PFSK-1 (cell line): ENCODE measurements around the gene PDGFD.

Experiments used
- FOXP2 ChIP-seq: optimal IDR thresholded peaks from 2 replicates; pipeline ENCODE3; 2011; ENCODE audit warnings: borderline replicate concordance, control low read depth, inconsistent platforms; ENCODE audit not compliant: insufficient read depth; ENCODE audit errors: extremely low read length, extremely low read depth
- POLR2AphosphoS5 ChIP-seq: IDR thresholded peaks from 2 replicates; pipeline ENCODE4 v1.6.1; 2012; ENCODE audit warnings: low read depth, mild to moderate bottlenecking, control low read depth, low read length, moderate library complexity
- REST ChIP-seq, 2 experiments: IDR thresholded peaks; 2 replicates each; pipeline versions ENCODE4 v1.6.1 to v1.8.0; 2011 to 2012; ENCODE audit warnings: low read depth in 2 of 2, low read length in 2 of 2, control low read depth in 1 of 2, inconsistent platforms in 1 of 2, mild to moderate bottlenecking in 1 of 2, moderate library complexity in 1 of 2; ENCODE audit not compliant: insufficient read depth in 1 of 2
- SIN3A ChIP-seq: IDR thresholded peaks from 2 replicates; pipeline ENCODE4 v1.6.1; 2012; ENCODE audit warnings: mild to moderate bottlenecking, low read length, moderate library complexity, borderline replicate concordance; ENCODE audit not compliant: insufficient read depth
- TAF1 ChIP-seq: IDR thresholded peaks from 2 replicates; pipeline ENCODE4 v1.6.1; 2012; ENCODE audit warnings: low read length, control low read depth, borderline replicate concordance; ENCODE audit not compliant: insufficient read depth

PDGFD gene

GRCh38 chr11:103935219-103935618 lies 228.7 kb downstream of the PDGFD start:
- no peak for TF ChIP-seq FOXP2
- TF ChIP-seq REST (IDR thresholded peaks at IDR 0.05; ENCODE audit: insufficient read depth in 1 of 2, low read depth in 2 of 2, low read length in 2 of 2), result no peak
- no peak for TF ChIP-seq TAF1
- no peak for TF ChIP-seq POLR2AphosphoS5
- TF ChIP-seq SIN3A, result no peak

DNA sequence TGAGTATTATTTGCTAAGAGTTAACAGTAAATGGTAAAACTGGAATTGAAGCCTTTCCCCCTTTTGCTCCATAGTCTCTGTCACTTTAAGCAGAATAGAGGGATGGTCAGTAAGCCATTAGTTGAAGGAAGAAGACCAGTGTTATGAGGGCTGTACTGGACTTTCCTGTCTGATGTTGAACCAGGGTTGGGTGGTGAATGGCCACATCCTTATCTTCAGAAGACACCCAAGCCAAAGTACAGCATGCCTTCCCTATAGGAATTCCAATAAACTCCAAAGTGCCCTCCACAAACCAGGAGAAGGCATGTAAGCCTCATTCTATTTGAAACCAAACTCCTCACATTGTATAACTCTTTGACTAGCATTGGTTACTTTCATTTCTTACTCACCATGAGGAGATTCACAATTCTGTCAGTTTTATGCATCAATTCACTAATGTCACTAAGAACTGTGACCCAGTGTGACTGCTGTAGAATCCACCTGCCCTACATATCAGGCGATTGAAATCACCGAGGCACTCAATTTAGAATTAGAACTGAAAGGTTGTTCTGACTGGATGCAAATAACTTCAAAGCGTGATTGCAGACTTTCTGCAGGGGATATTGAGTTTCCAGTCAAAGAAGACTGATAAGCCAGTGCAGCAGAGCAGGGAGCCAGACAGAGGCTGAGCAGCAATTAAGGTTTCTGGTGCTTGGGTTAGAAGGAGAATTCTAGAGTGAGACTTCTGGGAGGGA lies 234.6 kb downstream of the PDGFD start:
- no peak for TF ChIP-seq TAF1
- no peak for TF ChIP-seq SIN3A
- TF ChIP-seq FOXP2, result no peak
- no peak for TF ChIP-seq REST (IDR thresholded peaks at IDR 0.05; ENCODE audit: insufficient read depth in 1 of 2, low read depth in 2 of 2, low read length in 2 of 2)
- TF ChIP-seq POLR2AphosphoS5, result no peak

DNA sequence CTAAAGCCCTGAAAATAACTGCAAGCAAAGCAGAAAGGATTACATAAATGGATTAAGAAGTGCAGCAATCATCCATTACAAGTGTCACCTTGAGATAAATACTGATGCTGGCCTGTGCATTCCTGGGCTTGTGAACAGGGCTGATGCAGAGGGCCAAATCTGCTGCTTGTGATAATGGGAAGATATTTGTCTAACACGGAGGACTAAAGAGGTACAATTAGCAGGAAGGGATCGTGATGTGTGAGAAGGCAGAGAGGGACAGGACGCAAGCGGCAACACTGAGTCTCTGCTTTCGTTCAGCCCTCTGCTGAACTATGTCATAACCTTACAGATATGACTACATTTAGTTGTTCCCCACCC lies 235.2 kb downstream of the PDGFD start:
- no peak for TF ChIP-seq TAF1
- no peak for TF ChIP-seq FOXP2
- no peak for TF ChIP-seq REST (IDR thresholded peaks at IDR 0.05; ENCODE audit: insufficient read depth in 1 of 2, low read depth in 2 of 2, low read length in 2 of 2)
- TF ChIP-seq SIN3A, result no peak
- no peak for TF ChIP-seq POLR2AphosphoS5

GRCh38 chr11:103928040-103928801 lies 235.7 kb downstream of the PDGFD start:
- no peak for TF ChIP-seq REST (IDR thresholded peaks at IDR 0.05; ENCODE audit: insufficient read depth in 1 of 2, low read depth in 2 of 2, low read length in 2 of 2)
- TF ChIP-seq SIN3A, result no peak
- no peak for TF ChIP-seq POLR2AphosphoS5
- TF ChIP-seq TAF1, result no peak
- TF ChIP-seq FOXP2, result no peak
